PC-3 (cell line): Measurements from ENCODE around the gene CFAP46. TPM values are rescaled to one million over a fixed set of nuclear protein-coding genes. Genes with fewer than 3 reads are reported as not detected.

Experiments
- ATAC-seq: fragments of 200-7000 bp; cut with Tn5 transposase; 2 replicates; pipeline ENCODE4 v1.9.1; 2020; ENCODE audit warnings: mild to moderate bottlenecking, moderate library complexity
- BruUV-seq: library from RNA; stranded (reverse); fragments of 400-500 nt; replicated peaks from 2 replicates; lab custom pipeline; 2021; lab: Mats Ljungman, UMichigan
- CTCF ChIA-PET: fragments of 300-600 bp; sonication (Branson Sonifier 250); formaldehyde crosslinking; loops from one replicate; lab custom pipeline; 2022; ENCODE audit warnings: antibody characterized with exemption; lab: Charles Lee
- POLR2A ChIA-PET: fragments of 300-600 bp; sonication (Branson Sonifier 250); formaldehyde crosslinking; loops from one replicate; lab custom pipeline; 2022; ENCODE audit warnings: antibody characterized with exemption; ENCODE audit not compliant: unreplicated experiment; lab: Charles Lee
- DNase-seq: peaks from one replicate; pipeline ENCODE4 v3.0.0-alpha.2; 2015
- H2AFZ ChIP-seq: fragments of 300-600 bp; sonication (generic); 2 replicates; pipeline ENCODE4 v1.6.0; 2016; ENCODE audit warnings: antibody characterized with exemption, low read length
- H3F3A ChIP-seq: fragments of 300-600 bp; sonication (generic); one replicate; pipeline ENCODE4 v1.6.0; 2017; ENCODE audit warnings: antibody characterized with exemption, low read length, control low read depth, mild to moderate bottlenecking; ENCODE audit not compliant: unreplicated experiment
- H3K27ac ChIP-seq: fragments of 300-600 bp; sonication (generic); 2 replicates; pipeline ENCODE4 v1.5.1; 2016; ENCODE audit warnings: mild to moderate bottlenecking, low read length
- H3K27me3 ChIP-seq: fragments of 300-600 bp; sonication (generic); 2 replicates; pipeline ENCODE4 v1.6.1; 2016; ENCODE audit warnings: low read length, mixed read lengths
- H3K36me3 ChIP-seq: fragments of 300-600 bp; sonication (generic); 2 replicates; pipeline ENCODE4 v1.6.1; 2016; ENCODE audit warnings: low read depth, mixed run types, low read length, mixed read lengths
- H3K4me1 ChIP-seq: fragments of 300-600 bp; sonication (generic); 2 replicates; pipeline ENCODE4 v1.5.1; 2016; ENCODE audit warnings: low read length; ENCODE audit not compliant: insufficient read depth
- H3K4me2 ChIP-seq: fragments of 300-600 bp; sonication (generic); 2 replicates; pipeline ENCODE4 v1.6.0; 2016; ENCODE audit warnings: low read length
- H3K4me3 ChIP-seq: fragments of 300-600 bp; sonication (generic); 2 replicates; pipeline ENCODE4 v1.5.1; 2016; ENCODE audit warnings: mild to moderate bottlenecking, low read length, mixed read lengths
- H3K79me2 ChIP-seq: fragments of 300-600 bp; sonication (generic); 2 replicates; pipeline ENCODE4 v1.6.1; 2017; ENCODE audit warnings: low read length, mixed read lengths
- H3K9ac ChIP-seq: fragments of 300-600 bp; sonication (generic); 2 replicates; pipeline ENCODE4 v1.6.0; 2016; ENCODE audit warnings: mild to moderate bottlenecking, low read length
- H3K9me2 ChIP-seq: fragments of 300-600 bp; sonication (generic); replicated peaks from 2 replicates; pipeline ENCODE4 v1.6.1; 2016; ENCODE audit warnings: mixed run types, low read length, mixed read lengths
- H3K9me3 ChIP-seq: fragments of 300-600 bp; sonication (generic); 2 replicates; pipeline ENCODE4 v1.6.1; 2016; ENCODE audit warnings: low read length, mixed read lengths
- H4K20me1 ChIP-seq: fragments of 300-600 bp; sonication (generic); 2 replicates; pipeline ENCODE4 v1.6.1; 2016; ENCODE audit warnings: low read length, mixed read lengths
- EZH2 ChIP-seq: fragments of 300-600 bp; sonication (generic); IDR thresholded peaks from one replicate; pipeline ENCODE4 v1.6.1; 2017; ENCODE audit warnings: antibody characterized with exemption, mild to moderate bottlenecking, low read length; ENCODE audit not compliant: unreplicated experiment
- EZH2phosphoT487 ChIP-seq: fragments of 300-600 bp; sonication (generic); IDR thresholded peaks from 2 replicates; pipeline ENCODE4 v1.6.1; 2018; ENCODE audit warnings: mild to moderate bottlenecking, antibody characterized with exemption, low read length, borderline replicate concordance
- intact Hi-C: fragments of 100-400 bp; cut with micrococcal nuclease; formaldehyde crosslinking; loops from 2 replicates; pipeline ENCODE4 v1.9.0; 2023
- total RNA-seq: library from RNA; depleted of rRNA; stranded (reverse); fragments of >200 nt; gene quantifications from 2 replicates; pipeline ENCODE4 v1.2.3, GENCODE V29; 2014
- TF ChIP-seq, protein P1 (sequence below): fragments of 300-600 bp; sonication (generic); conservative IDR thresholded peaks from 2 replicates; pipeline ENCODE4 v1.5.1; 2017; ENCODE audit warnings: antibody characterized with exemption, low read depth, mild to moderate bottlenecking, low read length

The CFAP46 gene
- total RNA-seq, 1 experiment from 2014 or later: 0.04 TPM

DNA sequence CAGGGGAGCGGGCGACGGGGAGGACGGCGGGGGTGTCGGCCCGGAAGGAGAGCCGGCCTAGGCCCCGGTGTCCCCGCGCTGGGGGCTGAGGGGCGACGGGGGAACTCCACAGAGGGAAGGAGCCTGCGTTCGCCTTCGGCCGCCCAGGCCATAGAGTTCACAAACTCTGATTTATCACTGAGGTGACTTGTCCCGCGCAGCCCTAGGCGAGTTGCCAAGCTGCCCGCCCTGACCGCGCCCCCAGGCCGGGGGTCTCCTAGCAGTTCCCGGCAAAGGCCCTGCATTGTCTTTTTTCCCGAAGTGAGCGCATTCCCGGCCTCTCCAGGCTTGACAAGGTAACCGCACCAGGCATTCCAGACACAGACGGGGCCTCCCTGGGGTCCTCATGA, 153.5 kb downstream of the CFAP46 start:
- H3K36me3 ChIP-seq: no peaks in the 10 kb centered on the region
- no TSS peak for BruUV-seq
- H3K27me3 ChIP-seq: peaks cover 30% of the 10 kb centered on the region
- H2AFZ ChIP-seq: no peak overlapping the region
- POLR2A ChIA-PET: no interaction called here
- no peaks in the 10 kb centered on the region for H3K79me2 ChIP-seq
- H3K4me1 ChIP-seq: no peaks in the 10 kb centered on the region
- no peak overlapping the region for H3K9ac ChIP-seq
- DNase-seq (no peak), ATAC-seq (no peak)
- TF ChIP-seq, protein P1, sequence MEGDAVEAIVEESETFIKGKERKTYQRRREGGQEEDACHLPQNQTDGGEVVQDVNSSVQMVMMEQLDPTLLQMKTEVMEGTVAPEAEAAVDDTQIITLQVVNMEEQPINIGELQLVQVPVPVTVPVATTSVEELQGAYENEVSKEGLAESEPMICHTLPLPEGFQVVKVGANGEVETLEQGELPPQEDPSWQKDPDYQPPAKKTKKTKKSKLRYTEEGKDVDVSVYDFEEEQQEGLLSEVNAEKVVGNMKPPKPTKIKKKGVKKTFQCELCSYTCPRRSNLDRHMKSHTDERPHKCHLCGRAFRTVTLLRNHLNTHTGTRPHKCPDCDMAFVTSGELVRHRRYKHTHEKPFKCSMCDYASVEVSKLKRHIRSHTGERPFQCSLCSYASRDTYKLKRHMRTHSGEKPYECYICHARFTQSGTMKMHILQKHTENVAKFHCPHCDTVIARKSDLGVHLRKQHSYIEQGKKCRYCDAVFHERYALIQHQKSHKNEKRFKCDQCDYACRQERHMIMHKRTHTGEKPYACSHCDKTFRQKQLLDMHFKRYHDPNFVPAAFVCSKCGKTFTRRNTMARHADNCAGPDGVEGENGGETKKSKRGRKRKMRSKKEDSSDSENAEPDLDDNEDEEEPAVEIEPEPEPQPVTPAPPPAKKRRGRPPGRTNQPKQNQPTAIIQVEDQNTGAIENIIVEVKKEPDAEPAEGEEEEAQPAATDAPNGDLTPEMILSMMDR: no peak
- TF ChIP-seq EZH2phosphoT487 (no peak), EZH2 (no peak)
- no peaks in the 10 kb centered on the region for H3K9me2 ChIP-seq
- H3K27ac ChIP-seq: no peak overlapping the region
- H3K9me3 ChIP-seq: no peaks in the 10 kb centered on the region
- no peak overlapping the region for H3K4me3 ChIP-seq
- H4K20me1 ChIP-seq: no peaks in the 10 kb centered on the region
- intact Hi-C loops: no loop called here
- CTCF ChIA-PET: no interaction called here
- H3K4me2 ChIP-seq: no peak overlapping the region
- H3F3A ChIP-seq: no peaks in the 10 kb centered on the region

DNA sequence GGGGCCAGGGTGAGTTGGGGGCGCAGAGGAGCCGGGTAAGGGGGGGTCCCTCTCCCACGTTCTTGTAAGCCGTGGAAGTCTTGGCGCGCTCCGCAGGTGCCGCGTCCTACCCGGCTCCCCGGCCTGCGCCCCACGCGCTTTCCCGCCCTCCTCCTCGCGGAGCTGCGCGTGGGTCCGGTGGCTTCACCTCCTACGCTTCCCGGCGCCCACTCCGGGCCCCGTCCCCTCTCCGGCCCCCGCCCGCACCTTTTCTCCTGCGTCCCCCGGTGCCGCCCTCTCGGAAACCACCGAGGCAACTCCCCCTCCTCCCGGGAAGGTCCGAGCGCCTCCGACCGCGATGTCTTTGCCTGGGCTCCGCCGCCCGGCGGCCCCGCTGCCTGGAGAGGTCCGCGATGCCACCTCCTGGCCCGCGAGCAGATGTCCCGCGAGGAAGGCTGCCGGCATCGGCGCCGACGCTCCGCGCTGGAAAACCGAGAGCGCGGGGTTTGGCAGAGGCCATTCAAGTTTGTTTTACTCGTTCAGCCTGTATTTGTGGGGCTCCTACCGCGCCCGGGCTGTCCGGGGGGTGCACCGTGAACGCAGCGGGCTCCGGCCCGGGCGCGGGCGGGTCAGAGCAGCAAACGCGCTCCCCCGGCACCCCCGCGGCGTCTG, 154.1 kb downstream of the CFAP46 start:
- peak; percentile 45 for ATAC-seq
- no peaks in the 10 kb centered on the region for H3K79me2 ChIP-seq
- DNase-seq: peak; percentile 8
- no peaks in the 10 kb centered on the region for H3K4me1 ChIP-seq
- ChIA-PET CTCF (no interaction called here), POLR2A (no interaction called here)
- H3F3A ChIP-seq: no peaks in the 10 kb centered on the region
- H3K4me3 ChIP-seq: no peak overlapping the region
- H3K9me3 ChIP-seq: no peaks in the 10 kb centered on the region
- H3K27me3 ChIP-seq: peaks cover 30% of the 10 kb centered on the region
- H3K27ac ChIP-seq: no peak overlapping the region
- BruUV-seq: no TSS peak
- H3K9me2 ChIP-seq: no peaks in the 10 kb centered on the region
- no peak overlapping the region for H3K9ac ChIP-seq
- intact Hi-C loops: no loop called here
- H4K20me1 ChIP-seq: no peaks in the 10 kb centered on the region
- H3K36me3 ChIP-seq: no peaks in the 10 kb centered on the region
- H3K4me2 ChIP-seq: no peak overlapping the region
- TF ChIP-seq EZH2phosphoT487 (no peak), EZH2 (peak; percentile 59)
- TF ChIP-seq, protein P1: 0 out of 2 replicates have a peak, but pooled peaks have one; percentile 13
- no peak overlapping the region for H2AFZ ChIP-seq

DNA sequence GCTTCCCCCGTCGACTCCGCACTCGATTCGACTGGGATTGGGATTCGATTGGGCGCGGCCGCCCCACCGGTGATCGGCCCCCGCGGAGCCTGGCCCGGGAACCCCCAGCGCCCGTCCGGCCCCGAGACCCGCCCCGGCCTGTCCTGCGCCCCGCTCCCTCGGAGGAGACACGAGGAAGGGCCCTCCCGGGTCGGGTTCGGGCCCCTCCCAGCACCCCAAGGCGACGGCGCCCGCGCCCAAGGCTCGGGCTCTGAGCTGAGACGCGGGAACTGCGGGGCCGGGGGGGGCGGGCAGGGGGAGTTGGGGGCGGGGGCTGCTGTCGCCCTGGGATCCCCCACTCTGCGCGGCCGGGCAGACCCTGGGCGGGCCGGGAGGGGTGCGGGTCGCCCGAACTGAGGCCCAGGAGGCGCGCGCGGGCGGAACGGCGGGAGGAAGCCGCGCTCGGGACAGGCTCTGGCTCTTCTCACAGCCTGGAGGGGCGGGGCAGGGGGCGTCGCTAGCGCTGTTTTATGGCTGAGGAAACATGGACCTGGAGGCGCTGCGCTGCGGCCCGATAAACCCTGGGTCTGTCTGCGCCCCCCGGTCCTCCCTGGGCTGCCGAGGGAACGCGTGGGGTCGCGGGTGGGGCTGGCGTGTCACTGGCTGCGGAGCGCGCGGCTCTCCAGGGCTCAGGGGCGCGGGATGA, 154.7 kb downstream of the CFAP46 start:
- DNase-seq: no peak
- Histone ChIP-seq H3K27me3 (peaks cover 30% of the 10 kb centered on the region), H3K4me2 (peak overlapping the region; percentile 53), H2AFZ (no peak overlapping the region), H3K4me3 (peak overlapping the region; percentile 40), H3K9me3 (no peaks in the 10 kb centered on the region), H3K79me2 (no peaks in the 10 kb centered on the region), H3K36me3 (no peaks in the 10 kb centered on the region), H3K9me2 (no peaks in the 10 kb centered on the region), H3K9ac (no peak overlapping the region), H4K20me1 (no peaks in the 10 kb centered on the region), H3K27ac (no peak overlapping the region), H3K4me1 (no peaks in the 10 kb centered on the region), H3F3A (no peaks in the 10 kb centered on the region)
- no peak for ATAC-seq
- no TSS peak for BruUV-seq
- TF ChIP-seq EZH2phosphoT487 (no peak), EZH2 (no peak)
- TF ChIP-seq, protein P1: no peak
- CTCF ChIA-PET: no interaction called here
- POLR2A ChIA-PET: no interaction called here
- intact Hi-C loops: no loop called here
